Lower lobe of right lung (tissue), 2 donors: ENCODE measurements around the gene DYNLL1. TPM values are rescaled to one million over a fixed set of nuclear protein-coding genes. Genes with fewer than 3 reads are reported as not detected.

Source experiments
- ATAC-seq, 2 donors: fragments of 200-7000 bp; cut with Tn5 transposase; one replicate each; pipeline ENCODE4 v1.9.1; 2020 to 2022; ENCODE audit warnings: mild to moderate bottlenecking in 2 of 2, moderate library complexity in 2 of 2
- DNase-seq: peaks from one replicate; pipeline ENCODE4 v3.0.0-alpha.2; 2020
- H3K27ac ChIP-seq: fragments of 200-600 bp; one replicate; pipeline ENCODE4 v1.8.0; 2022
- H3K27me3 ChIP-seq: fragments of 200-600 bp; one replicate; pipeline ENCODE4 v1.8.0; 2022; ENCODE audit warnings: low read depth
- H3K36me3 ChIP-seq: fragments of 200-600 bp; one replicate; pipeline ENCODE4 v1.8.0; 2022; ENCODE audit warnings: mild to moderate bottlenecking
- H3K4me1 ChIP-seq: fragments of 200-600 bp; one replicate; pipeline ENCODE4 v1.8.0; 2022
- H3K4me3 ChIP-seq: fragments of 200-600 bp; one replicate; pipeline ENCODE4 v1.8.0; 2022; ENCODE audit warnings: mild to moderate bottlenecking
- H3K9me3 ChIP-seq: fragments of 200-600 bp; one replicate; pipeline ENCODE4 v1.8.0; 2022
- CTCF ChIP-seq: fragments of 200-600 bp; IDR thresholded peaks from one replicate; pipeline ENCODE4 v1.8.0; 2022; ENCODE audit warnings: antibody characterized with exemption, mild to moderate bottlenecking
- intact Hi-C: fragments of 100-400 bp; cut with DNase I; formaldehyde crosslinking; loops from one replicate; pipeline ENCODE4 v1.11.0; 2022
- total RNA-seq: library from RNA; stranded (reverse); fragmentation: NEBNext Ultra II Directional; extraction: Animal tissue kit (Norgen Biotek cat#: 25700); gene quantifications from one replicate; pipeline ENCODE4 v1.2.1, GENCODE V29; 2021
- donor health status: DM: no; HTN: yes; CAD: no; lungs with severe emphysema.

DYNLL1 gene
- total RNA-seq, 1 donor from 2014 or later = 285 TPM

- peaks cover 14% of the 10 kb centered on the region for H3K36me3 ChIP-seq
- no peak overlapping the region for H3K4me3 ChIP-seq
- DNase-seq = no peak
- intact Hi-C loops = no loop called here
- H3K4me1 ChIP-seq = no peaks in the 10 kb centered on the region
- no peak for TF ChIP-seq CTCF
- H3K27ac ChIP-seq = no peak overlapping the region
- H3K9me3 ChIP-seq = no peaks in the 10 kb centered on the region
- ATAC-seq = no peak
- no peaks in the 10 kb centered on the region for H3K27me3 ChIP-seq
Measured at GRCh38 chr12:120488057-120488640, 7.8 kb upstream of the DYNLL1 start.

- DNase-seq = no peak
- Histone ChIP-seq H3K36me3 (peaks cover 14% of the 10 kb centered on the region), H3K27me3 (no peaks in the 10 kb centered on the region), H3K27ac (no peak overlapping the region), H3K4me3 (no peak overlapping the region), H3K4me1 (no peaks in the 10 kb centered on the region), H3K9me3 (no peaks in the 10 kb centered on the region)
- no peak for ATAC-seq
- intact Hi-C loops = no loop called here
- no peak for TF ChIP-seq CTCF
Measured at GRCh38 chr12:120489018-120489417, 6.9 kb upstream of the DYNLL1 start.

- intact Hi-C loops = no loop called here
- no peak for DNase-seq
- no peak for TF ChIP-seq CTCF
- H3K4me3 ChIP-seq = no peak overlapping the region
- ATAC-seq = no peak
- peaks cover 10% of the 10 kb centered on the region for H3K4me1 ChIP-seq
- no peaks in the 10 kb centered on the region for H3K27me3 ChIP-seq
- H3K9me3 ChIP-seq = no peaks in the 10 kb centered on the region
- no peak overlapping the region for H3K27ac ChIP-seq
- H3K36me3 ChIP-seq = peaks cover 14% of the 10 kb centered on the region
Measured at GRCh38 chr12:120490325-120490724, 5.6 kb upstream of the DYNLL1 start.

GRCh38 chr12:120490833-120491512, 4.9 kb upstream of the DYNLL1 start:
- H3K27ac ChIP-seq = no peak overlapping the region
- H3K36me3 ChIP-seq = peaks cover 14% of the 10 kb centered on the region
- DNase-seq = no peak
- H3K4me3 ChIP-seq = no peak overlapping the region
- no peak for TF ChIP-seq CTCF
- intact Hi-C loops = no loop called here
- ATAC-seq = no peak
- no peaks in the 10 kb centered on the region for H3K27me3 ChIP-seq
- H3K9me3 ChIP-seq = no peaks in the 10 kb centered on the region
- peaks cover 10% of the 10 kb centered on the region for H3K4me1 ChIP-seq

GRCh38 chr12:120495186-120495730, 655 bp upstream of the DYNLL1 start:
- Histone ChIP-seq H3K4me3 (peak overlapping the region; percentile 93), H3K4me1 (peaks cover 24% of the 10 kb centered on the region), H3K27me3 (no peaks in the 10 kb centered on the region), H3K36me3 (peaks cover 39% of the 10 kb centered on the region), H3K9me3 (no peaks in the 10 kb centered on the region), H3K27ac (peak overlapping the region; percentile 81)
- no peak for TF ChIP-seq CTCF
- DNase-seq (no peak), ATAC-seq (peak; percentile 7 to 20)
- intact Hi-C loops = no loop called here
